Measurements from ENCODE around the gene POLR1G.

DNA sequence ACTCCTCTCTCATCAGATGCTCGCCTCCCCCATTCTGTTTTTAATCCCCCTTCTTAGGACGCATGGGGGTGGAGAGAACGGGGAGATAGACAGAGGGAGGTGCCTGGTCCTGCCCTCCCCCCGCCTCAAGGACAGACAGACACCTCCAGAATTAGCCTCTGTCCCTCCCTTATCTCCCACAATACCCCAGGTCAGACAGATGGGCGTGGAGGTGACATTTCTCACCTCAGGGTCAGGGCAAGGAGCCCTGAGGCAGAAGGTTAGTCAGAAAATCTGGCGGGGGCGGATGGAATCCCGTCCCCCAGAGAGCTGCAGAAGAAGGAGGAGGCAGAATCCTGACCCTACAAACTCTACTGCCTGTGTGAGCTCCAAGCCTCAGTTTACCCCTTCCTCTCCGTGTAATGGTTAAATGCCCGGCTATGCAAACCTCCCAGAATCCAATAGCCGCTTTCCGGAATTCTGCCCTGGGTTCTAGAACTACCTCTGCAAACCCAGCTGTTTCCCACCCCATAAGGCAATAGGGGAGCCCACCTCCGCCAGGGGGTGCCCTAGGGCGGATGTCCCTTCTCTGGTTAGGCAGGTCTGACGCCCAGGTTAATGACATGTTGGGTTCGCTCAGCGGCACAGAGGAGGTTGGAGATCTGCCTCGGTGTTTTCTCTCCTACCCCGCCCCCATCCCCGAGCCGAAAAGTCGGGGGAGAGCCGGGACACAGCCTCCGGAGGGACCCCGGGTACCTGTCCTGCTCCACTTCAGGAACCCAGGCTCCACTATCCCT is 2.5 kb upstream of the POLR1G start:
- no peak for TF ChIP-seq ELF1 (IDR thresholded peaks at IDR 0.05)
- TF ChIP-seq, protein P1, sequence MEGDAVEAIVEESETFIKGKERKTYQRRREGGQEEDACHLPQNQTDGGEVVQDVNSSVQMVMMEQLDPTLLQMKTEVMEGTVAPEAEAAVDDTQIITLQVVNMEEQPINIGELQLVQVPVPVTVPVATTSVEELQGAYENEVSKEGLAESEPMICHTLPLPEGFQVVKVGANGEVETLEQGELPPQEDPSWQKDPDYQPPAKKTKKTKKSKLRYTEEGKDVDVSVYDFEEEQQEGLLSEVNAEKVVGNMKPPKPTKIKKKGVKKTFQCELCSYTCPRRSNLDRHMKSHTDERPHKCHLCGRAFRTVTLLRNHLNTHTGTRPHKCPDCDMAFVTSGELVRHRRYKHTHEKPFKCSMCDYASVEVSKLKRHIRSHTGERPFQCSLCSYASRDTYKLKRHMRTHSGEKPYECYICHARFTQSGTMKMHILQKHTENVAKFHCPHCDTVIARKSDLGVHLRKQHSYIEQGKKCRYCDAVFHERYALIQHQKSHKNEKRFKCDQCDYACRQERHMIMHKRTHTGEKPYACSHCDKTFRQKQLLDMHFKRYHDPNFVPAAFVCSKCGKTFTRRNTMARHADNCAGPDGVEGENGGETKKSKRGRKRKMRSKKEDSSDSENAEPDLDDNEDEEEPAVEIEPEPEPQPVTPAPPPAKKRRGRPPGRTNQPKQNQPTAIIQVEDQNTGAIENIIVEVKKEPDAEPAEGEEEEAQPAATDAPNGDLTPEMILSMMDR (IDR thresholded peaks at IDR 0.05) = peak; percentile 78
- no peak for TF ChIP-seq USF1 (IDR thresholded peaks at IDR 0.05; ENCODE audit: borderline replicate concordance, low read depth)
- TF ChIP-seq, protein P2, sequence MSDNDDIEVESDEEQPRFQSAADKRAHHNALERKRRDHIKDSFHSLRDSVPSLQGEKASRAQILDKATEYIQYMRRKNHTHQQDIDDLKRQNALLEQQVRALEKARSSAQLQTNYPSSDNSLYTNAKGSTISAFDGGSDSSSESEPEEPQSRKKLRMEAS (IDR thresholded peaks at IDR 0.05; ENCODE audit: low read depth) = no peak
- TF ChIP-seq SMC3 (IDR thresholded peaks at IDR 0.05; ENCODE audit: low read depth, low read length) = peak; percentile 19; the same call in 1 of the 2 replicates
- TF ChIP-seq YY1 (IDR thresholded peaks at IDR 0.05; ENCODE audit: low read depth) = no peak
- no peak for TF ChIP-seq POLR2AphosphoS5 (IDR thresholded peaks at IDR 0.05; ENCODE audit: low read depth, low read length)
- TF ChIP-seq RXRA (IDR thresholded peaks at IDR 0.05; ENCODE audit: borderline replicate concordance, low read depth) = no peak
- no peak for TF ChIP-seq TAF1 (IDR thresholded peaks at IDR 0.05; ENCODE audit: borderline replicate concordance, low read depth, low read length)
- no peak for TF ChIP-seq RCOR1 (IDR thresholded peaks at IDR 0.05; ENCODE audit: low read length)
